Caki2 (cell line): ENCODE measurements around the gene SORL1. TPM values are rescaled to one million over a fixed set of nuclear protein-coding genes. Genes with fewer than 3 reads are reported as not detected.

Experiments used
- DNase-seq: peaks from one replicate; pipeline ENCODE4 v3.0.0-alpha.2; 2015; ENCODE audit warnings: low read depth
- in situ Hi-C: cut with HindIII; loops from 2 replicates; pipeline ENCODE4 v1.10.0; 2016; ENCODE audit warnings: low sequenced_read_pairs, low pct_unique_long_range_greater_than_20kb, mixed read lengths
- total RNA-seq: library from RNA; depleted of rRNA; stranded (reverse); fragments of >200 nt; shearing (Covaris generic); gene quantifications from 2 replicates; pipeline ENCODE4 v1.2.3, GENCODE V29; 2014; ENCODE audit warnings: low replicate concordance; rRNA removed

SORL1 gene
- total RNA-seq, 1 experiment from 2014 or later = 15.1 TPM

GRCh38 chr11:121670805-121671282 lies 218.7 kb downstream of the SORL1 start:
- DNase-seq = no peak
- in situ Hi-C loops = no loop called here

- in situ Hi-C loops = no loop called here
- DNase-seq = no peak
Measured at GRCh38 chr11:121671283-121672168, 219.4 kb downstream of the SORL1 start.

- no peak for DNase-seq
- in situ Hi-C loops = no loop called here
Measured at GRCh38 chr11:121672630-121673487, 220.7 kb downstream of the SORL1 start.

GRCh38 chr11:121681550-121682268 lies 229.6 kb downstream of the SORL1 start:
- DNase-seq = no peak
- in situ Hi-C loops = no loop called here

Other genes starting within 250 kb of the SORL1 start
- gene SC5D, start 159.5 kb upstream of the SORL1 start, total RNA-seq = 12.1 and 20.8 TPM in 2 replicates